ENCODE data around the gene SLC13A4. TPM values are rescaled to one million over a fixed set of nuclear protein-coding genes. Genes with fewer than 3 reads are reported as not detected.

The SLC13A4 gene
- total RNA-seq, 1 donor from 2014 or later: 0.08 TPM

- no peak for TF ChIP-seq CTCF (IDR thresholded peaks at IDR 0.05; ENCODE audit: insufficient read depth, low read length, poor library complexity, severe bottlenecking)
Observed at GRCh38 chr7:135721198-135721820, 6.7 kb downstream of the SLC13A4 start.

GRCh38 chr7:135719688-135720087, 8.3 kb downstream of the SLC13A4 start:
- no peak for DNase-seq (ENCODE audit: low read depth)
- no peaks in the 10 kb centered on the region for H3K36me3 ChIP-seq (ENCODE audit: control insufficient read depth, insufficient read depth, low read length)
- no peaks in the 10 kb centered on the region for H3K27me3 ChIP-seq (ENCODE audit: control insufficient read depth, insufficient read depth, low read length)
- H3K4me3 ChIP-seq (ENCODE audit: low read depth, low read length): no peak overlapping the region
- TF ChIP-seq CTCF (IDR thresholded peaks at IDR 0.05; ENCODE audit: insufficient read depth, low read length, poor library complexity, severe bottlenecking): no peak

More at GRCh38 chr7:135721198-135721820, 6.7 kb downstream of the SLC13A4 start:
- no peak overlapping the region for H3K4me3 ChIP-seq (ENCODE audit: low read depth, low read length)
- H3K36me3 ChIP-seq (ENCODE audit: control insufficient read depth, insufficient read depth, low read length): no peaks in the 10 kb centered on the region
- DNase-seq (ENCODE audit: low read depth): no peak
- H3K27me3 ChIP-seq (ENCODE audit: control insufficient read depth, insufficient read depth, low read length): no peaks in the 10 kb centered on the region

- Histone ChIP-seq H3K27me3 (ENCODE audit: control insufficient read depth, insufficient read depth, low read length) (no peaks in the 10 kb centered on the region), H3K4me3 (ENCODE audit: low read depth, low read length) (no peak overlapping the region), H3K36me3 (ENCODE audit: control insufficient read depth, insufficient read depth, low read length) (no peaks in the 10 kb centered on the region)
- no peak for DNase-seq (ENCODE audit: low read depth)
- no peak for TF ChIP-seq CTCF (IDR thresholded peaks at IDR 0.05; ENCODE audit: insufficient read depth, low read length, poor library complexity, severe bottlenecking)
Observed at GRCh38 chr7:135718794-135719437, 9.1 kb downstream of the SLC13A4 start.

GRCh38 chr7:135718219-135718618, 9.8 kb downstream of the SLC13A4 start:
- DNase-seq (ENCODE audit: low read depth): no peak
- no peaks in the 10 kb centered on the region for H3K27me3 ChIP-seq (ENCODE audit: control insufficient read depth, insufficient read depth, low read length)
- TF ChIP-seq CTCF (IDR thresholded peaks at IDR 0.05; ENCODE audit: insufficient read depth, low read length, poor library complexity, severe bottlenecking): no peak
- no peaks in the 10 kb centered on the region for H3K36me3 ChIP-seq (ENCODE audit: control insufficient read depth, insufficient read depth, low read length)
- H3K4me3 ChIP-seq (ENCODE audit: low read depth, low read length): no peak overlapping the region

GRCh38 chr7:135717693-135718092, 10.3 kb downstream of the SLC13A4 start:
- no peak for TF ChIP-seq CTCF (IDR thresholded peaks at IDR 0.05; ENCODE audit: insufficient read depth, low read length, poor library complexity, severe bottlenecking)
- H3K4me3 ChIP-seq (ENCODE audit: low read depth, low read length): no peak overlapping the region
- DNase-seq (ENCODE audit: low read depth): no peak
- H3K27me3 ChIP-seq (ENCODE audit: control insufficient read depth, insufficient read depth, low read length): no peaks in the 10 kb centered on the region
- H3K36me3 ChIP-seq (ENCODE audit: control insufficient read depth, insufficient read depth, low read length): no peaks in the 10 kb centered on the region

Data from kidney epithelial cell (primary cell).